Effector CD8-positive, alpha-beta T cell (primary cell): Measurements from ENCODE around the gene OPHN1.
"Not testable (repeated sequence)": the region's sequence is repeated elsewhere in the genome, so short reads cannot be mapped to it uniquely, and the experiment has no call there.

Experiments used
- DNase-seq: peaks from one replicate; lab custom pipeline; 2025; lab: John Stamatoyannopoulos, UW

OPHN1 gene

DNA sequence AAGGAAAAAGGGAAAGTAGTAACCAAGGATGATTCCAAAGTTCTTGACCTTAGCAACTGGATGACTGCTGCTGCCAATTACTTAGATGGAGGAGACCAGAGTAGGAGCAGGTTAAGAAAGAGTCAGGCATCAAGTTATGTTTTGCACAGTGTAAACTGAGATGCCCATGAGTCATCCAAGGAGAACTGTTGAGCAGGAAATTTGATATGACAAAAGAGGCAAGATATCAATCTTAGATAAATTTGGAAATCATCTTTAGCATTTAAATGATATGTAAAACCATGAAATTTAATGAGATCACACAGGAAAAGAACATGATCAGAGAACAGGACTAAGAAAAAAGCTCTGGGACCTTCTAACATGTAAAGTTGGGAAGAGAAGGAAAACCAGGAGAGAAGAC is 361.3 kb downstream of the OPHN1 start:
- DNase-seq = no peak

DNA sequence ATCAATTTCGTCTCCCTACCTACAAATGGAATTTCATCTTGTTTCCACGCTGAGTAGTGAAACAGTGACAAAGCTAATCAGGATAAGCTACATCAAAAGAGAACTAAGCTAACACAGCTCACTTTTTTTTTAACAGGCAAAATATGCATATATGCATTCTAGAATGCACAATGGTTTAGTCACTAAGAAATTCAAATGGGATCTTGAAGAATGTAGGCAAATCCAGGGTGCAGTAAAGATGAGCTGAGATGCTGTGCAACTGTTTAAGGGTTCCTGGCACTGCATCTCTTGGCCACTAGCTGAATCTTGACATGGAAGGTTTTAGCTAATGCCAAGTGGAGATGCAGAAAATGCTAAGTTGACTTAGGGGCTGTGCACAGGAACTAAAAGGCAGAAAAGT is 363.2 kb downstream of the OPHN1 start:
- not testable (repeated sequence) for DNase-seq

- no peak for DNase-seq
Measured at GRCh38 chrX:68061206-68061535, 372.1 kb downstream of the OPHN1 start.

- no peak for DNase-seq
Measured at GRCh38 chrX:68060506-68061205, 372.6 kb downstream of the OPHN1 start.

DNA sequence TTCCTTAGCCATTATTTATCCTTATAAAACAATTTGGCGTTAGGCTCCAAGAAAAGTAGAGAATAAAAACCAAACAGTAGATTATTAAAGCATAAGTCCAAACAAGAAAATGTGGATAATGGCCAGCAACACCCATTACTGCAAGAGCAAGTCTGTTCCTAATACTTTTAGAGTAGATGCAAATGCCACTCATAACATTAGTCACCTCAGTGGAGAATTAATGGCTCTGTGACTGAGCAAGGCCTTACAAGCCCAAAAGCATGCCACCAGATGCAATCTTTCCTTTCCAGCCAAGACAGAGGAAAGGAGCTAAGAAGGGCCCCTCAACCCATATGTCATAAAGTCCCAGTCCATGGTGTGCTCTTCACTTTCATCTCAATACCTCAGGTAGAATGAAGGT is 373.8 kb downstream of the OPHN1 start:
- DNase-seq = no peak

GRCh38 chrX:68049466-68049865 is 383.8 kb downstream of the OPHN1 start:
- DNase-seq = no peak

DNA sequence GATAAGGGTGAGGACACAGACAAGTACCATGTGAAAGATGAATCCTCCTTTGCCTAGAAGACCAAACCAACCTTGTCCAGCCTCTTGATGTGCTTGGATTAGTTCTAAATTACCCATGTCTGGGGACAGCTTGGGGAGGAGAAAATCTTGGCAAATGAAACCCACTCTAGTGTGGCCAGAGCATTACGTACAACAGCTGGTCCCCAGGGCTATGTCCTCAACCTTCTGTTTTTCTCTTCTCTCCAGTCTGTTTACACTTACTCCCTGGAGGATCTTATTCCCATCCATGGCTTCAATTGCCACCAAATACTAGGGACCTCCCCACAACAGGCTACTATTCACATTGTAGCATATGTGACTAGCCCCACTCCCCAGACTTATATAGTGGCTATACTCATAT is 384.5 kb downstream of the OPHN1 start:
- DNase-seq = no peak

- DNase-seq = no peak
Measured at GRCh38 chrX:68045008-68045577, 388.2 kb downstream of the OPHN1 start.

DNA sequence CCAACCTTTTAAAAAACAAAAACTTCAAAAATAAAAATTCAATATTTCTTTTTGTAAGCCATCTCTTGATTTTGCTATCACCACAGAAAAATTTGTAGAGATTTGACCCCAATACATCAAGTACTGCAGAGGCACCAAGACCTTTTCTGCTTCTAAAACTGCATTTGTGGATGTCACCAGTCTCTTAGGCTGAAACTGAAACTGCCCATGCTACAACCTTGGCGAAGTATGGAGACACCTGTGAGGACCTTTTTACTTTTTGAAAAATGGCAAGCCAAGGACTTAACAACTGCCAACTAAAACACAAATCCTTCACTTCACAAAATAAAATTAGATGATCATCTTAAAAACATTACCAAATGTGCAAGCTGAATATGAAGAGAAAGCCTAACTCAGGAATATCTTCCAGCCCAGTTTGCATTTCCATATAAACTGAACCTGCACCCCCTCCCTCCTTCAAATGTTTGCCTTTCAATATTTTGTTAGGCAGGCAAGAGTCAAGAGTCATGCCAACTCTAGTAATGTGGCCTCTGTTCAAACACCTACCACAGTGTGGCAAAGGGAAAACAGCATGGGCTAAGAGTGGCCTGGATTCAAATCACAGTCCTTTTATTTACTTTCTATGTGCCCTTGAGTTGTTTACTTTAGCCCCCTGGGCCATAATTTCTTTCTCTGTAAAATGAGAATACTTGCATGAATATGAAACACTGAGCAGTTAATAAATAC is 389.4 kb downstream of the OPHN1 start:
- DNase-seq = no peak

DNA sequence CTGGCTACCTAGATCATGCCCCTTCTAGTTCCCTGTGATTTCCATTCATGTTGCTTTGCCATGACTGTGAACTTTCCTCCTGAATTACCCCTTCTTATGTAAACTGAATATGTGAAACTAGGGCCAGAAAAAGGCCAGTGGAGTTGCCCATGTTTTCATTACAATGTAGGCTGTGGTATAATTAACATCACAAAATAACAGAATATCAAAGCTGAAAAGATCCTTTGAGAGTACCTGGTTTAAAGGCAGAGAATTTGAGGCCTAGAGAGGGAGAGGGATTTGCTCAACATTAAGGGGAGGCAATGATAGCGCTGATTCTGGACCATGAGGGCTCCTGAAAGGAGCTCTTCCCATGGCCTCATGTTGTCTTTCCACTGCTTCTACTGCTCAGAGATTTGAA is 392.2 kb downstream of the OPHN1 start:
- no peak for DNase-seq

- DNase-seq = no peak
Measured at GRCh38 chrX:68018248-68019203, 414.8 kb downstream of the OPHN1 start.

DNA sequence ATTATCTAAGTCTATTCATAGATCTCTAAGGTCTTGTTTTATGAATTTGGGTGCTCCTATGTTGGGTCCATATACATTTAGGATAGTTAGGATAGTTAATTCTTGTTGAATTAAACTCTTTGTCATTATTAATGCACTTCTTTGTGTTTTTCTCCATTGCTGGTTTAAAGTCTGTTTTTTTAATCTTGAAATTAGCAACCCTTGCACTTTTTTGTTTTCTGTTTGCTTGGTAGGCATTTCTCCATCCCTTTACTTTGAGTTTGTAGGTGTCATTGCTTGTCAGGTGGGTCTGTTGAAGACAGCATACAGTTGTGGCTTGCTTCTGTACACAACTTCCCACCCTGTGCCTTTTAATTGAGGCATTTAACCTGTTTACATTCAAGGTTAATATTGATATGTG is 434.8 kb downstream of the OPHN1 start:
- DNase-seq = no peak
